GM21515 (cell line): Measurements from ENCODE around the gene ATXN3L.

Experiments used
- ATAC-seq: cut with Tn5 transposase; IDR thresholded peaks from one replicate; pipeline ENCODE4 v1.9.1; 2021; ENCODE audit not compliant: unreplicated experiment

The ATXN3L gene

GRCh38 chrX:13319953-13320352, at the start of gene ATXN3L:
TSS of gene ATXN3L (minus strand) at chrX:13320053. CDS start at chrX:13319934, 119 bp downstream.
- ATAC-seq = no peak

- ATAC-seq = no peak
Observed at GRCh38 chrX:13369256-13370030, 49.6 kb upstream of the ATXN3L start.

GRCh38 chrX:13367950-13368349, 48.1 kb upstream of the ATXN3L start:
- no peak for ATAC-seq

- ATAC-seq = no peak
Observed at GRCh38 chrX:13366698-13367097, 46.8 kb upstream of the ATXN3L start.

GRCh38 chrX:13365161-13365560, 45.3 kb upstream of the ATXN3L start:
- no peak for ATAC-seq

GRCh38 chrX:13364230-13364857, 44.5 kb upstream of the ATXN3L start:
- no peak for ATAC-seq

- no peak for ATAC-seq
Observed at GRCh38 chrX:13360146-13360545, 40.3 kb upstream of the ATXN3L start.

GRCh38 chrX:13357925-13358324, 38.1 kb upstream of the ATXN3L start:
- no peak for ATAC-seq

GRCh38 chrX:13346646-13347045, 26.8 kb upstream of the ATXN3L start:
- no peak for ATAC-seq

GRCh38 chrX:13345438-13345837, 25.6 kb upstream of the ATXN3L start:
- no peak for ATAC-seq

- ATAC-seq = no peak
Observed at GRCh38 chrX:13345037-13345436, 25.2 kb upstream of the ATXN3L start.

GRCh38 chrX:13341491-13342101, 21.7 kb upstream of the ATXN3L start:
- no peak for ATAC-seq

- ATAC-seq = no peak
Observed at GRCh38 chrX:13340182-13340791, 20.4 kb upstream of the ATXN3L start.

GRCh38 chrX:13339607-13340006, 19.8 kb upstream of the ATXN3L start:
- ATAC-seq = no peak

GRCh38 chrX:13338996-13339515, 19.2 kb upstream of the ATXN3L start:
- ATAC-seq = no peak

GRCh38 chrX:13334491-13334890, 14.6 kb upstream of the ATXN3L start:
- no peak for ATAC-seq

- no peak for ATAC-seq
Observed at GRCh38 chrX:13330446-13330845, 10.6 kb upstream of the ATXN3L start.

- ATAC-seq = no peak
Observed at GRCh38 chrX:13327666-13328065, 7.8 kb upstream of the ATXN3L start.

GRCh38 chrX:13323241-13323640, 3.4 kb upstream of the ATXN3L start:
- no peak for ATAC-seq

- ATAC-seq = no peak
Observed at GRCh38 chrX:13317366-13317765, 2.5 kb downstream of the ATXN3L start.

GRCh38 chrX:13311560-13311959, 8.3 kb downstream of the ATXN3L start:
- no peak for ATAC-seq

GRCh38 chrX:13309631-13310030, 10.2 kb downstream of the ATXN3L start:
- no peak for ATAC-seq
